Liver (tissue), 9 donors: ENCODE results near the gene SEMA3C. TPM values are rescaled to one million over a fixed set of nuclear protein-coding genes. Genes with fewer than 3 reads are reported as not detected.

Experiments used
- DNase-seq: peaks from one replicate; pipeline ENCODE4 v3.0.0-alpha.2; 2017; ENCODE audit warnings: low spot score
- H3K27ac ChIP-seq, 2 donors: one replicate each; pipeline ENCODE4 v1.7.0; 2013; ENCODE audit warnings: inconsistent platforms in 2 of 2, low read length in 2 of 2, control low read depth in 1 of 2, low read depth in 1 of 2, mild to moderate bottlenecking in 1 of 2
- H3K27me3 ChIP-seq, 4 donors: one replicate each; pipeline versions ENCODE4 v1.6.1 to v1.7.0; 2013; ENCODE audit warnings: low read length in 3 of 4, inconsistent platforms in 1 of 4, mild to moderate bottlenecking in 1 of 4, moderate library complexity in 1 of 4; ENCODE audit not compliant: control insufficient read depth in 4 of 4, insufficient read depth in 4 of 4
- H3K36me3 ChIP-seq, 4 donors: one replicate each; pipeline versions ENCODE4 v1.6.1 to v1.7.0; 2013; ENCODE audit warnings: low read length in 3 of 4, mild to moderate bottlenecking in 3 of 4, low read depth in 1 of 4, moderate library complexity in 1 of 4; ENCODE audit not compliant: control insufficient read depth in 4 of 4, insufficient read depth in 3 of 4
- H3K4me1 ChIP-seq, 4 donors: one replicate each; pipeline versions ENCODE4 v1.6.1 to v1.7.0; 2013; ENCODE audit warnings: low read length in 3 of 4, mild to moderate bottlenecking in 3 of 4, moderate library complexity in 1 of 4; ENCODE audit not compliant: control insufficient read depth in 4 of 4, insufficient read depth in 4 of 4
- H3K4me3 ChIP-seq, 3 donors: one replicate each; pipeline versions ENCODE4 v1.6.1 to v1.7.0; 2013; ENCODE audit warnings: low read length in 3 of 3, control low read depth in 1 of 3, low read depth in 1 of 3, mild to moderate bottlenecking in 1 of 3
- H3K9ac ChIP-seq, 2 donors: one replicate each; pipeline ENCODE4 v1.7.0; 2013; ENCODE audit warnings: low read length in 2 of 2, mild to moderate bottlenecking in 2 of 2, moderate library complexity in 2 of 2, control low read depth in 1 of 2, low read depth in 1 of 2
- H3K9me3 ChIP-seq, 4 donors: one replicate each; pipeline versions ENCODE4 v1.6.1 to v1.7.0; 2013; ENCODE audit warnings: low read length in 3 of 4; ENCODE audit not compliant: control insufficient read depth in 4 of 4
- CTCF ChIP-seq: fragments of 150-350 bp; IDR thresholded peaks from 2 replicates; pipeline ENCODE4 v1.5.1; 2017; ENCODE audit warnings: improper control_type of control experiment, low read depth, low read length; ENCODE audit not compliant: missing input control
- EGR1 ChIP-seq, 2 donors: IDR thresholded peaks; 2 replicates each; pipeline ENCODE4 v1.6.1; 2016 to 2018; ENCODE audit warnings: antibody characterized with exemption in 2 of 2, low read depth in 2 of 2
- FOXA1 ChIP-seq: IDR thresholded peaks from 2 replicates; pipeline ENCODE4 v1.6.1; 2016; ENCODE audit warnings: antibody characterized with exemption
- FOXA2 ChIP-seq: IDR thresholded peaks from 2 replicates; pipeline ENCODE4 v1.6.1; 2016; ENCODE audit warnings: antibody characterized with exemption
- GABPA ChIP-seq, 2 donors: IDR thresholded peaks in 1 of 2; conservative IDR thresholded peaks in 1 of 2; 2 replicates each; pipeline ENCODE4 v1.6.1; 2016; ENCODE audit warnings: antibody characterized with exemption in 2 of 2, mild to moderate bottlenecking in 1 of 2, moderate library complexity in 1 of 2
- HNF4A ChIP-seq, 2 donors: conservative IDR thresholded peaks; 2 replicates each; pipeline ENCODE4 v1.6.1; 2016; ENCODE audit warnings: antibody characterized with exemption in 2 of 2, mild to moderate bottlenecking in 2 of 2
- HNF4G ChIP-seq: IDR thresholded peaks from 2 replicates; pipeline ENCODE4 v1.6.1; 2016; ENCODE audit warnings: antibody characterized with exemption
- JUND ChIP-seq, 2 donors: IDR thresholded peaks; 2 replicates each; pipeline ENCODE4 v1.6.1; 2016; ENCODE audit warnings: antibody characterized with exemption in 2 of 2
- NR2F2 ChIP-seq: IDR thresholded peaks from 2 replicates; pipeline ENCODE4 v1.6.1; 2016; ENCODE audit warnings: antibody characterized with exemption
- RAD21 ChIP-seq, 2 donors: IDR thresholded peaks; 2 replicates each; pipeline ENCODE4 v1.6.1; 2016; ENCODE audit warnings: antibody characterized with exemption in 2 of 2, mild to moderate bottlenecking in 2 of 2
- RXRA ChIP-seq, 2 donors: IDR thresholded peaks; 2 replicates each; pipeline ENCODE4 v1.6.1; 2017 to 2018; ENCODE audit warnings: antibody characterized with exemption in 2 of 2, mild to moderate bottlenecking in 1 of 2
- SP1 ChIP-seq: IDR thresholded peaks from 2 replicates; pipeline ENCODE4 v1.6.1; 2018; ENCODE audit warnings: antibody characterized with exemption, mild to moderate bottlenecking
- TAF1 ChIP-seq: conservative IDR thresholded peaks from 2 replicates; pipeline ENCODE4 v1.6.1; 2016; ENCODE audit warnings: antibody characterized with exemption, mild to moderate bottlenecking
- WGBS: extraction: QIAGEN DNeasy Blood & Tissue Kit; methylation state at CpG from one replicate; pipeline ENCODE4 v1.1.7; 2013; 5-methylcytosine and 5-hydroxymethylcytosine counted together
- polyA plus RNA-seq, 2 donors: library from polyadenylated mRNA; stranded (reverse) in 1 of 2; unstranded in 1 of 2; fragments of 200-250 nt in 1 of 2; fragments of >200 nt in 1 of 2; fragmentation: Nextera tagmentation in 1 of 2; extraction: Ambion mirVana in 1 of 2; gene quantifications; one replicate each; pipeline versions ENCODE4 v1.2.1 to v1.2.3, GENCODE V29; 2013 to 2015
- total RNA-seq, 2 donors: library from RNA; depleted of rRNA; stranded (reverse); fragments of >200 nt; gene quantifications; one replicate each; pipeline ENCODE4 v1.2.3, GENCODE V29; 2014
- TF ChIP-seq, protein P1 (sequence below): IDR thresholded peaks from 2 replicates; pipeline ENCODE4 v1.6.1; 2016; ENCODE audit warnings: antibody characterized with exemption
- TF ChIP-seq, protein P2 (sequence below): IDR thresholded peaks from 2 replicates; pipeline ENCODE4 v1.6.1; 2016; ENCODE audit warnings: antibody characterized with exemption
- donor health status: healthy.
- donor health status: healthy.
- donor health status: healthy.
- donor health status: healthy.
- donor health status: healthy.

SEMA3C gene
- total and polyA plus RNA-seq, 4 donors, result 0.20 to 1.8 (median 0.64) TPM

- DNase-seq, result no peak
- Histone ChIP-seq H3K27me3 (no peaks in the 10 kb centered on the region), H3K27ac (no peak overlapping the region), H3K36me3 (no peaks in the 10 kb centered on the region), H3K4me1 (no peaks in the 10 kb centered on the region), H3K9ac (no peak overlapping the region), H3K4me3 (no peak overlapping the region), H3K9me3 (no peaks in the 10 kb centered on the region)
- WGBS, result 73% methylated on average over 4 of the region's 4 CpGs
- TF ChIP-seq HNF4G (no peak), RAD21 (IDR thresholded peaks at IDR 0.05) (no peak), EGR1 (IDR thresholded peaks at IDR 0.05; ENCODE audit: low read depth in 2 of 2) (no peak), SP1 (no peak), TAF1 (no peak), CTCF (no peak), NR2F2 (no peak), RXRA (IDR thresholded peaks at IDR 0.05) (no peak), FOXA1 (no peak), JUND (IDR thresholded peaks at IDR 0.05) (no peak)
- TF ChIP-seq, protein P1, sequence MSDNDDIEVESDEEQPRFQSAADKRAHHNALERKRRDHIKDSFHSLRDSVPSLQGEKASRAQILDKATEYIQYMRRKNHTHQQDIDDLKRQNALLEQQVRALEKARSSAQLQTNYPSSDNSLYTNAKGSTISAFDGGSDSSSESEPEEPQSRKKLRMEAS, result no peak
- TF ChIP-seq, protein P2, sequence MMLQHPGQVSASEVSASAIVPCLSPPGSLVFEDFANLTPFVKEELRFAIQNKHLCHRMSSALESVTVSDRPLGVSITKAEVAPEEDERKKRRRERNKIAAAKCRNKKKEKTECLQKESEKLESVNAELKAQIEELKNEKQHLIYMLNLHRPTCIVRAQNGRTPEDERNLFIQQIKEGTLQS, result no peak
Measured at GRCh38 chr7:80900583-80901576, 18.0 kb downstream of the SEMA3C start.

GRCh38 chr7:80896906-80897598, 21.8 kb downstream of the SEMA3C start:
- no peaks in the 10 kb centered on the region for H3K36me3 ChIP-seq
- H3K27ac ChIP-seq, result no peak overlapping the region
- no peak for TF ChIP-seq RAD21 (IDR thresholded peaks at IDR 0.05)
- TF ChIP-seq, protein P1, result no peak
- no peak for TF ChIP-seq GABPA (IDR thresholded peaks at IDR 0.05 in 1 of 2, conservative IDR thresholded peaks at IDR 0.05 in 1 of 2)
- no peak for TF ChIP-seq HNF4G
- no peak for TF ChIP-seq HNF4A (conservative IDR thresholded peaks at IDR 0.05)
- TF ChIP-seq JUND (IDR thresholded peaks at IDR 0.05), result no peak
- no peak for TF ChIP-seq TAF1
- no peak for TF ChIP-seq SP1
- TF ChIP-seq FOXA2, result no peak
- no peak overlapping the region for H3K4me3 ChIP-seq
- no peaks in the 10 kb centered on the region for H3K4me1 ChIP-seq
- no peak overlapping the region for H3K9ac ChIP-seq
- no peak for DNase-seq
- no peaks in the 10 kb centered on the region for H3K27me3 ChIP-seq
- 79% methylated on average over 7 of the region's 7 CpGs for WGBS
- no peaks in the 10 kb centered on the region for H3K9me3 ChIP-seq
